ENCODE data around the gene HERC5.

- no peak for TF ChIP-seq CTCF (IDR thresholded peaks at IDR 0.05)
- no peak for TF ChIP-seq POLR2A (IDR thresholded peaks at IDR 0.05)
Measured at GRCh38 chr4:88549815-88550214, 92.9 kb downstream of the HERC5 start.
